ENCODE results near the gene SNAI1. TPM values are rescaled to one million over a fixed set of nuclear protein-coding genes. Genes with fewer than 3 reads are reported as not detected.

Gene SNAI1
- total RNA-seq, 1 donor from 2014 or later = 1.6 TPM

- intact Hi-C loops (cut with micrococcal nuclease) = no loop called here
- Mint-ChIP-seq H3K27me3 (ENCODE audit: low read depth) (no peaks in the 10 kb centered on the region), H3K4me3 (ENCODE audit: low read depth) (no peak overlapping the region), H3K36me3 (ENCODE audit: low read depth) (no peaks in the 10 kb centered on the region), H3K9me3 (no peaks in the 10 kb centered on the region), H3K4me1 (ENCODE audit: low read depth) (peaks cover 5% of the 10 kb centered on the region), H3K27ac (no peak overlapping the region)
- DNase-seq (ENCODE audit: low spot score) = no peak
Measured at GRCh38 chr20:50014570-50015562, 32.1 kb downstream of the SNAI1 start.

- Mint-ChIP-seq H3K9me3 (no peaks in the 10 kb centered on the region), H3K27ac (no peak overlapping the region), H3K36me3 (ENCODE audit: low read depth) (no peaks in the 10 kb centered on the region), H3K4me3 (ENCODE audit: low read depth) (no peak overlapping the region), H3K4me1 (ENCODE audit: low read depth) (peaks cover 8% of the 10 kb centered on the region), H3K27me3 (ENCODE audit: low read depth) (no peaks in the 10 kb centered on the region)
- no peak for DNase-seq (ENCODE audit: low spot score)
- intact Hi-C loops (cut with micrococcal nuclease) = no loop called here
Measured at GRCh38 chr20:50015636-50015992, 32.8 kb downstream of the SNAI1 start.

GRCh38 chr20:50015993-50016770 is 33.4 kb downstream of the SNAI1 start:
- H3K4me1 Mint-ChIP-seq (ENCODE audit: low read depth) = peaks cover 8% of the 10 kb centered on the region
- no peak overlapping the region for H3K27ac Mint-ChIP-seq
- intact Hi-C loops (cut with micrococcal nuclease) = no loop called here
- DNase-seq (ENCODE audit: low spot score) = no peak
- no peaks in the 10 kb centered on the region for H3K36me3 Mint-ChIP-seq (ENCODE audit: low read depth)
- no peak overlapping the region for H3K4me3 Mint-ChIP-seq (ENCODE audit: low read depth)
- H3K27me3 Mint-ChIP-seq (ENCODE audit: low read depth) = no peaks in the 10 kb centered on the region
- no peaks in the 10 kb centered on the region for H3K9me3 Mint-ChIP-seq

GRCh38 chr20:50017160-50017559 is 34.4 kb downstream of the SNAI1 start:
- H3K27me3 Mint-ChIP-seq (ENCODE audit: low read depth) = no peaks in the 10 kb centered on the region
- H3K27ac Mint-ChIP-seq = no peak overlapping the region
- H3K4me3 Mint-ChIP-seq (ENCODE audit: low read depth) = no peak overlapping the region
- intact Hi-C loops (cut with micrococcal nuclease) = no loop called here
- DNase-seq (ENCODE audit: low spot score) = no peak
- H3K4me1 Mint-ChIP-seq (ENCODE audit: low read depth) = peaks cover 8% of the 10 kb centered on the region
- H3K36me3 Mint-ChIP-seq (ENCODE audit: low read depth) = no peaks in the 10 kb centered on the region
- H3K9me3 Mint-ChIP-seq = no peaks in the 10 kb centered on the region

GRCh38 chr20:50017576-50018248 is 34.9 kb downstream of the SNAI1 start:
- peaks cover 3% of the 10 kb centered on the region for H3K4me1 Mint-ChIP-seq (ENCODE audit: low read depth)
- no peak for DNase-seq (ENCODE audit: low spot score)
- H3K9me3 Mint-ChIP-seq = no peaks in the 10 kb centered on the region
- no peak overlapping the region for H3K4me3 Mint-ChIP-seq (ENCODE audit: low read depth)
- no peaks in the 10 kb centered on the region for H3K36me3 Mint-ChIP-seq (ENCODE audit: low read depth)
- intact Hi-C loops (cut with micrococcal nuclease) = no loop called here
- H3K27me3 Mint-ChIP-seq (ENCODE audit: low read depth) = no peaks in the 10 kb centered on the region
- no peak overlapping the region for H3K27ac Mint-ChIP-seq

- peaks cover 2% of the 10 kb centered on the region for H3K27me3 Mint-ChIP-seq (ENCODE audit: low read depth)
- no peak overlapping the region for H3K27ac Mint-ChIP-seq
- H3K4me1 Mint-ChIP-seq (ENCODE audit: low read depth) = peaks cover 3% of the 10 kb centered on the region
- no peaks in the 10 kb centered on the region for H3K9me3 Mint-ChIP-seq
- DNase-seq (ENCODE audit: low spot score) = no peak
- no peak overlapping the region for H3K4me3 Mint-ChIP-seq (ENCODE audit: low read depth)
- intact Hi-C loops (cut with micrococcal nuclease) = no loop called here
- H3K36me3 Mint-ChIP-seq (ENCODE audit: low read depth) = no peaks in the 10 kb centered on the region
Measured at GRCh38 chr20:50019466-50020256, 36.9 kb downstream of the SNAI1 start.

- H3K9me3 Mint-ChIP-seq = no peaks in the 10 kb centered on the region
- H3K27ac Mint-ChIP-seq = no peak overlapping the region
- no peaks in the 10 kb centered on the region for H3K36me3 Mint-ChIP-seq (ENCODE audit: low read depth)
- no peak for DNase-seq (ENCODE audit: low spot score)
- H3K27me3 Mint-ChIP-seq (ENCODE audit: low read depth) = peaks cover 2% of the 10 kb centered on the region
- intact Hi-C loops (cut with micrococcal nuclease) = no loop called here
- H3K4me3 Mint-ChIP-seq (ENCODE audit: low read depth) = no peak overlapping the region
- H3K4me1 Mint-ChIP-seq (ENCODE audit: low read depth) = peaks cover 3% of the 10 kb centered on the region
Measured at GRCh38 chr20:50020288-50020687, 37.5 kb downstream of the SNAI1 start.

GRCh38 chr20:50022676-50023075 is 39.9 kb downstream of the SNAI1 start:
- no peak for DNase-seq (ENCODE audit: low spot score)
- no peaks in the 10 kb centered on the region for H3K36me3 Mint-ChIP-seq (ENCODE audit: low read depth)
- no peaks in the 10 kb centered on the region for H3K9me3 Mint-ChIP-seq
- H3K4me1 Mint-ChIP-seq (ENCODE audit: low read depth) = peaks cover 3% of the 10 kb centered on the region
- H3K27ac Mint-ChIP-seq = no peak overlapping the region
- intact Hi-C loops (cut with micrococcal nuclease) = no loop called here
- H3K27me3 Mint-ChIP-seq (ENCODE audit: low read depth) = peaks cover 2% of the 10 kb centered on the region
- no peak overlapping the region for H3K4me3 Mint-ChIP-seq (ENCODE audit: low read depth)

GRCh38 chr20:50023116-50023805 is 40.5 kb downstream of the SNAI1 start:
- H3K4me1 Mint-ChIP-seq (ENCODE audit: low read depth) = peaks cover 3% of the 10 kb centered on the region

GRCh38 chr20:50026746-50027575 is 44.2 kb downstream of the SNAI1 start:
- H3K4me3 Mint-ChIP-seq (ENCODE audit: low read depth) = no peak overlapping the region
- H3K4me1 Mint-ChIP-seq (ENCODE audit: low read depth) = no peaks in the 10 kb centered on the region
- peaks cover 2% of the 10 kb centered on the region for H3K27me3 Mint-ChIP-seq (ENCODE audit: low read depth)
- intact Hi-C loops (cut with micrococcal nuclease) = no loop called here
- no peaks in the 10 kb centered on the region for H3K36me3 Mint-ChIP-seq (ENCODE audit: low read depth)
- no peaks in the 10 kb centered on the region for H3K9me3 Mint-ChIP-seq
- no peak overlapping the region for H3K27ac Mint-ChIP-seq
- DNase-seq (ENCODE audit: low spot score) = no peak

More at GRCh38 chr20:50023116-50023805, 40.5 kb downstream of the SNAI1 start:
- no peaks in the 10 kb centered on the region for H3K9me3 Mint-ChIP-seq
- H3K27me3 Mint-ChIP-seq (ENCODE audit: low read depth) = peaks cover 2% of the 10 kb centered on the region
- H3K36me3 Mint-ChIP-seq (ENCODE audit: low read depth) = no peaks in the 10 kb centered on the region
- H3K4me3 Mint-ChIP-seq (ENCODE audit: low read depth) = no peak overlapping the region
- DNase-seq (ENCODE audit: low spot score) = no peak
- no peak overlapping the region for H3K27ac Mint-ChIP-seq
- intact Hi-C loops (cut with micrococcal nuclease) = no loop called here

- Mint-ChIP-seq H3K9me3 (no peaks in the 10 kb centered on the region), H3K4me3 (ENCODE audit: low read depth) (no peak overlapping the region), H3K27me3 (ENCODE audit: low read depth) (peaks cover 2% of the 10 kb centered on the region), H3K36me3 (ENCODE audit: low read depth) (no peaks in the 10 kb centered on the region), H3K27ac (no peak overlapping the region), H3K4me1 (ENCODE audit: low read depth) (no peaks in the 10 kb centered on the region)
- intact Hi-C loops (cut with micrococcal nuclease) = no loop called here
- DNase-seq (ENCODE audit: low spot score) = no peak
Measured at GRCh38 chr20:50027611-50028105, 44.9 kb downstream of the SNAI1 start.

Measured in activated T-helper 2 cell treated with anti-CD3 and anti-CD28 coated beads, Interferon-gamma antibody, Interleukin-2, Interleukin-4, amounts not matched to agents 10 μg/mL and 5 μg/mL and 100 μg/mL, durations not matched to agents 14 hours and 24 hours and 36 hours (primary cell).